GM10266 (cell line): ENCODE results near the gene CNGA1.

Source experiments
- DNase-seq: peaks from one replicate; pipeline ENCODE4 v3.0.0; 2012; ENCODE audit errors: extremely low spot score
- CTCF ChIP-seq: IDR thresholded peaks from 2 replicates; pipeline ENCODE4 v1.5.1; 2012; ENCODE audit warnings: mild to moderate bottlenecking, low read depth; ENCODE audit not compliant: control insufficient read depth, insufficient read depth; ENCODE audit errors: missing control alignments

CNGA1 gene

GRCh38 chr4:48016141-48017107, at the start of gene CNGA1, which contains the start of gene NIPAL1:
Gene CNGA1, minus strand, starts transcription at chr4:48016681. Its CDS starts 63,992 bp downstream, at chr4:47952689.
Gene NIPAL1, plus strand, starts transcription at chr4:48016772. Its CDS starts 68 bp downstream, at chr4:48016840.
- peak; percentile 61 for TF ChIP-seq CTCF
- peak; percentile 87 for DNase-seq

GRCh38 chr4:48065587-48066052, 49.1 kb upstream of the CNGA1 start:
- TF ChIP-seq CTCF: peak; percentile 14

GRCh38 chr4:48064349-48064748, 47.9 kb upstream of the CNGA1 start:
- TF ChIP-seq CTCF: no peak

More at GRCh38 chr4:48065587-48066052, 49.1 kb upstream of the CNGA1 start:
- peak; percentile 32 for DNase-seq

GRCh38 chr4:48058617-48059530, 42.4 kb upstream of the CNGA1 start:
- TF ChIP-seq CTCF: no peak
- DNase-seq: no peak

More at GRCh38 chr4:48064349-48064748, 47.9 kb upstream of the CNGA1 start:
- DNase-seq: peak; percentile 22

- no peak for DNase-seq
- TF ChIP-seq CTCF: no peak
Measured at GRCh38 chr4:48051078-48051477, 34.6 kb upstream of the CNGA1 start.

- TF ChIP-seq CTCF: no peak
- no peak for DNase-seq
Measured at GRCh38 chr4:48049483-48049882, 33.0 kb upstream of the CNGA1 start.
